Retinal pigment epithelial cell (primary cell): ENCODE results near the gene CCDC192.

Source experiments
- DNase-seq: peaks from one replicate; pipeline ENCODE4 v3.0.0-alpha.2; 2010; ENCODE audit warnings: low read depth
- H3K4me3 ChIP-seq: 2 replicates; pipeline ENCODE4 v1.5.1; 2011; ENCODE audit warnings: mild to moderate bottlenecking, low read length, control low read depth, moderate library complexity
- TF ChIP-seq, protein P1 (sequence below): conservative IDR thresholded peaks from 2 replicates; pipeline ENCODE4 v1.5.1; 2011; ENCODE audit warnings: low read depth, low read length, control low read depth, inconsistent platforms

CCDC192 gene

DNA sequence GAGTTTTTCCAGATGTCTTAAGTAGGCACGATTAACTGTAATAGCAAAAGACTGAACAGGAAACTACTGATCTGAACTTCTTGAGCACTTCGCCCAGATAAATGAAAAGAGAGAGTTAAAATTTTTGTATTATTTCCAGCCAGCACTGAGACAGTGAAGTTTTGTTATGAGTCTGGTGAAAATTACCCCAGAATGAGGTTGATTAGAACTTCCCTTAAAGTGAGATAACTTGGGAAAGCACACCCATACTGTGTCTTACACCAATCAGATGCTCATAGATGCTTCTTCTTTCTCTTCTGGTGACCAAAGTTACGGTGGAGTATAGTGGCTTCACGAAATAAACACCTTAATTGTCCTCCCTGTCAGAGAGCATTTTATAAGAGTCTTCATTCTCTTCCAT, 248.6 kb downstream of the CCDC192 start:
- H3K4me3 ChIP-seq, result no peak overlapping the region
- DNase-seq, result no peak
- TF ChIP-seq, protein P1, sequence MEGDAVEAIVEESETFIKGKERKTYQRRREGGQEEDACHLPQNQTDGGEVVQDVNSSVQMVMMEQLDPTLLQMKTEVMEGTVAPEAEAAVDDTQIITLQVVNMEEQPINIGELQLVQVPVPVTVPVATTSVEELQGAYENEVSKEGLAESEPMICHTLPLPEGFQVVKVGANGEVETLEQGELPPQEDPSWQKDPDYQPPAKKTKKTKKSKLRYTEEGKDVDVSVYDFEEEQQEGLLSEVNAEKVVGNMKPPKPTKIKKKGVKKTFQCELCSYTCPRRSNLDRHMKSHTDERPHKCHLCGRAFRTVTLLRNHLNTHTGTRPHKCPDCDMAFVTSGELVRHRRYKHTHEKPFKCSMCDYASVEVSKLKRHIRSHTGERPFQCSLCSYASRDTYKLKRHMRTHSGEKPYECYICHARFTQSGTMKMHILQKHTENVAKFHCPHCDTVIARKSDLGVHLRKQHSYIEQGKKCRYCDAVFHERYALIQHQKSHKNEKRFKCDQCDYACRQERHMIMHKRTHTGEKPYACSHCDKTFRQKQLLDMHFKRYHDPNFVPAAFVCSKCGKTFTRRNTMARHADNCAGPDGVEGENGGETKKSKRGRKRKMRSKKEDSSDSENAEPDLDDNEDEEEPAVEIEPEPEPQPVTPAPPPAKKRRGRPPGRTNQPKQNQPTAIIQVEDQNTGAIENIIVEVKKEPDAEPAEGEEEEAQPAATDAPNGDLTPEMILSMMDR, result no peak

DNA sequence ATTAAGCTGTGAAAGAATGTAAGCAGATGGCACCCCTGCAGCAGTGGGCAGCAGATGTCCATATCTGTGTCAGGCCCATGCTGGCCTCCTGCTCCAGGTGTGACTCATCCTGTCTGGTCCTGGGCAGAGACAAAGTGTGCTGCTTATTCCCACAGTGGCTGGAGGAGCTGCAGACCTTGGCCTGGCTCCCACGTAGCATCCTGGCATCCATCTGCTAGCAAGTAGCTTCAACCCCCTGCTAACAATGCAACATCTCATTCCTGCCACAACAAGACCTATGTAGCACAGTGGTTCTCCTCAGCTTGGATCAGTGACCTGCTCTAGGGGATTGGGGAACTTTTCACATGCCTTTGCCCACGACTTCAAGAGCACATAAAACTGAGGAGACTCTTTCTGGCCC, 254.0 kb downstream of the CCDC192 start:
- no peak for DNase-seq
- TF ChIP-seq, protein P1, result no peak

DNA sequence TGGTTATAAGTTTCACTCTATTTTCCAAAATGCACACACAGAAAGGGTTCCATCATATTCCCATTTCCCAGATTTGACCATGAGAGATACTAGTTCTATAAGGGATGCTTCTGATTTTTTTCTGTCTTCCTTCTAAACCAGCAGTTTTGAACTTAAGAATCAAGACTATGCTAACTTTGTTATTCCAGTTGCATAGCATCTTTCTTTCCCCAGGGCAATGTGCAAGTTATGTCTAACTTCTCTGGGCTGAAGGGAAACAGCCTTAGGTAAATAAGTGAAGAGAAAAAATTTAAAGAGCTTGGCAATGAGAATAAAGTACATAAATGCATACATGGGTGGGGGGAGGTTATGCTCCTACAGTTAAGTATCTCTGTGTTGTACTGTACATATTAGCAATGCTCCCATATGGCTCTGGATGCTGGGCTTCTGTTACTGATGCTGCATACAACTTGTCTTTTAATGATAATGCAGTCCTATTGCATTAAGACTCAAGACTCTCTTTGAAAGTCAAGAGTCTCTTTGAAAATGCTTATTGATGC, 254.6 kb downstream of the CCDC192 start:
- no peak overlapping the region for H3K4me3 ChIP-seq
- DNase-seq, result no peak
- TF ChIP-seq, protein P1, result no peak

More for the DNA sequence above, 254.0 kb downstream of the CCDC192 start:
- H3K4me3 ChIP-seq, result no peak overlapping the region

DNA sequence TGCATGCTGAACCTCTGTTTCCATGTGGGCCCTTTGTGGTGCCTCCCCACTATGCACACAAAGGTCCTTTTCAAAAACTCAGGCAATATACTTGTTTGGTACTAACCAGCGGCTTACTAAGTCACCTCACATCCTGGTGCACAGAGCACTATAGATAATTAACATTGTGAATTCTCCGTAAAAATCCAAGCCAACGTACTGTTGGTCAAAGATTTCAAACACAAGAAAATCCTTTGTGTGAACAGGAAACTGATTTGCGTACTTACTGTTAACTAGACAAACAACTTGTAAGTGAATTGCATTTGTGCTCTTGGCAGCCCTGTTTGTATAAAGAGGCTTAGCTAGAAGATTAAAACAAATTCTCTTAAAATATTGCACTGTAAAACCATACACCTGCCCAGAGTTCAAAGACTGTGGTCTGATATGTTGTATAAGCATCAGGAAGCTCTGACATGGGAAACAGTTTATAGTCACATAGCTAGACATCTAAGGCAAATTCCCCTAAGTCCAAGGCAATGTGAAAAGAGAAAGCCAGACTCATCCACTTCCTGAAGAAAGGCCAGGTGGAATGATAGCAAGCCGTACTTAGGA, 255.3 kb downstream of the CCDC192 start:
- TF ChIP-seq, protein P1, result no peak
- DNase-seq, result peak; percentile 72
- no peak overlapping the region for H3K4me3 ChIP-seq

DNA sequence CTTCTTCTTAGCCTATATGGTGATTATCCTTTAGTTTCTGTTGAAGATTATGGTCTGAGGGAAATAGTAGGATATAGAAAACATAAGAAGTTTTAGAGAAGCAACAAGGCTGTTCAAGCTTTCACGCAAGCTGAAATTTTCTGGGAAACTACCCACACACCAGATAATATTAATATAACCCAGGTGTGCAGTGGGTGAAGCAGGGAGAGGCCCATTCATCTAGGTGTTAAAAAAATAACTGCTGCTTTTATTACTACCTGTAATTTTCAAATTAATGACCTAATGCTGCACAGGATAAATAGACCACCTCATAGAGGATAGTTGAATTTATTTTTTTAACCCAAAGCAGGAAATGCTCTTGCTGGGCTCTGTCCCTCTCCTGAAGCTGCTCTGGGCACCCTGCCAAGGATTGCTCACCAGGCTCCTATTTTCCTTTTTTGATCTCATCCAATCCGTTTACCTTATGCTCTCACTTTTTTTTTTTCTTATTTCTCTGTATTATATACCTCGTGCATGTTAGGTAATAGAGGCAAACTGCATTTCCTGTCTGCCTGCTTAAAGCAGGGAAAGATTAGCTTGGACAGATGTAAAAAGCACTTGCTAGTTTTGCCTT, 256.1 kb downstream of the CCDC192 start:
- TF ChIP-seq, protein P1, result no peak
- DNase-seq, result peak; percentile 77
- no peak overlapping the region for H3K4me3 ChIP-seq

DNA sequence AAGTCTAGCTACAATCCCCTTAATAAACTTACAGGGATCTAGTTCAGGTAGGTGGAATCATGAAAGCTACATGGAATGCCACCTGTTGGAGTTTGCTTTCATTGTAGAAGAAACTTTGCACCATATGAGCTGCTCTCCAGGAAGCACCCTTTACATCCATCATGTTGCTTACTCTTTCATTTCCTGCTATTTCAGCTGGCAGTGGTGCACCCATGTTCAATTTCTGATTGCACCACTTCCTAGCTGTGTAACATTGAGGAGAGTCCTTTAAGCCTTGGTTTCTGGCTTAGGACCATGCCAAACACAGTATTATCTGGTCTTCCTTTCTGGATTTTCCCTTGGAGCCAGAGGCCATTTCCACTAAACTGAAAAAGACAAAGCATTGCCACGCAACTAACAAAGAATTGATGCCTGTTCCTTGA, 257.1 kb downstream of the CCDC192 start:
- TF ChIP-seq, protein P1, result no peak
- DNase-seq, result no peak
- no peak overlapping the region for H3K4me3 ChIP-seq
